HG02642 (cell line): Measurements from ENCODE around the gene PDSS2.
"Not testable (repeated sequence)": the region's sequence is repeated elsewhere in the genome, so short reads cannot be mapped to it uniquely, and the experiment has no call there.

Experiments
- ATAC-seq: cut with Tn5 transposase; IDR thresholded peaks from one replicate; pipeline ENCODE4 v1.9.1; 2021; ENCODE audit warnings: mild to moderate bottlenecking; ENCODE audit not compliant: unreplicated experiment, poor library complexity

Gene PDSS2

DNA sequence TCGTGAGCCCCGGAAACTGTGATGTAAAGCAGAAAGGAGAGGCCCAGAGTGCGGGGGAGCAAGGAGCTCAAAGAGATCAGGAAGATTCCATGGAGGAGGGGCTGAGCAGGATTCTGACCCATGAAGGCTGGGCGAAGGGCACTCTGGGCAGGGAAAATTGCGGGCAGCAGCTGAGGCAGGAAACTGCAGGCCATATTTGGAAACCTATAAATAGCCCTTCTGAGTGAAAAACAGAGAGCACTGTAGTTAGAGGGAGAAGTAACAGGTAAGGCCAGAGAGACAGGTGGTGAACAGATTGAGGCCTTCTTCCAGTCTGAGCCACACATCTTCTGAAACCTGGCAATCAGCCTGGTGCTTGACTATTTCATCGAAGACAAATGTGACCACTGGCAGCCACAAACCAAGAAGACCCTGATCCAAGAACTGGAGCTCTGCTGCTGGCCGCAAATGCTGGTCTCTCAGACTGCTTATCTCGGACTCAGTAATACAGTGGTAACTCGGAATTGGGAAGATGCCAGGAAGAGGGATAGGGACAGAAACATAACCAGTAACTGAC lies 329.9 kb downstream of the PDSS2 start:
- ATAC-seq = no peak

DNA sequence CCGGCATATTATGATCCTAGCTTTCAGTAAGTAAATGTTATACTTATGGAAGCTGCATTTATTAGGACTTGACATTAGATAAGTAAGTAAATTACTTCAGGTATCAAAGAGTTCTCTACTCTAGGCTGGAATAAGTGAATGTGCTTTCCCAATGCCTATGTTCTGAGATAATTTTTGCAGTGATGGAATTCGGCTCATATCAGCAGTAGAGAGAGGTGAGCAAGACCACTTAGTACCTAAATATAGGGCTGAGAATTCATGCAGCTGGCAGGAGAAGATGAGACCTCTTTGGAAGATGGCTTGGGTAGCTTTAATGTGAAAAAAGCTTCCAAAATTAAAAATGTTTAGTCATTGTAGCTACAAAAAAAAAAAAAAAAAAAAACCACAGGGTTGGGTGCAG lies 330.8 kb downstream of the PDSS2 start:
- ATAC-seq = no peak

DNA sequence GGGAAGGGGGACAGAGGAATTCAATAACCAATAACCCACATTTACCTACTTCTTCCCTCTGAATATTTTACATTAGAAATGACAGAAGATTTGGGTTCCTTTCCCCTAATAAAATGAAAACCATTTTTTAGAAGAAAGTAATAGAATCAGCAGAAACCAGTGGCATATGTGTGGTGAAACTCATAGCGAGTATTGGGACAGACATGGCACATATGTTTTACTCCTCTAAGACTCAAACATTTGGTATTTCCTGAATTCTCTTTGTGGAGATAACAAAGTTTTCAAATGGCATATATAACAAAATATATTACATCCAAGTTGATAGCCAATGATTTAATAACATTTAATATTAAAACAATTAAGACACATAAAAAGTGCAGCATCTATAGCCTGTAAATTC lies 331.2 kb downstream of the PDSS2 start:
- ATAC-seq = no peak

DNA sequence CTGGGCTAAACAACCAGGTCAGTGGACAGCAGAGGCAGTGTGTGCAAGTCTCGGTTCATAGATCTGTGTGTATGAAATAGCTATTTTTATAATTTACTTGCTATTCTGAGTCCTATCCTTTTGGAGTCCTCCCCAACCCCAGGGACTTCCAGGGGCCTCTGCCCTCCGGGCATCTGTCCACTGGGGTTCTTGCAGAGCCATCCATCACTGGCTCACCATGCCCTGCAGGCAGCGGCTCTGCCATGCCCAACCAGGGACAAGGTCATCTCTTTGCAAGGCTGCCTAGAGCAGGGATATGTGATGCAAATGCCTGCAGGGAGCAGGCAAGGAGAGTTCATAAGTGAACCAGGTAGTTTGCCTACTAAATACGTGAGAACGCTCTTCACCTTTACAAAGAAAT lies 333.6 kb downstream of the PDSS2 start:
- no peak for ATAC-seq

DNA sequence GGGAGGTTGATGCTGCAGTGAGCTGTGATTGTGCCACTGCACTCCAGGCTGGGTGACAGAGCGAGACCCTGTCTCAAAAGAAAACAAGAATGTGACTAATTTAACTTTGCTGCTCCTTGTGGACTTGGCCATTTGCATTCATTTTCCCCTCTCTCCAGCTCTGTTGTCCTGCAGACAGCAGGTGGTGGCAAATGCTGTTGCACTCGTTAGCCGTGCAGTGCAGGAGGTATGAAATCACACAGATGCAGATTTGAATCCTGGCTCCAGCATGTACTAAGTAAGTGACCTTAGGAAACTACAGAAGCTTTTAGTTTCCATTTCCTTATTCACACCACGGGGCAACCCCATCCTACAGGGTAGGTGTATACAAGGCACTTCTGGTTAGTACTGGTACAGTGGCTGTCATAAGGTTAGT lies 334.4 kb downstream of the PDSS2 start:
- peak; percentile 90 for ATAC-seq

- ATAC-seq = no peak
These were observed 335.9 kb downstream of the PDSS2 start for GRCh38 chr6:107123501-107123900.

DNA sequence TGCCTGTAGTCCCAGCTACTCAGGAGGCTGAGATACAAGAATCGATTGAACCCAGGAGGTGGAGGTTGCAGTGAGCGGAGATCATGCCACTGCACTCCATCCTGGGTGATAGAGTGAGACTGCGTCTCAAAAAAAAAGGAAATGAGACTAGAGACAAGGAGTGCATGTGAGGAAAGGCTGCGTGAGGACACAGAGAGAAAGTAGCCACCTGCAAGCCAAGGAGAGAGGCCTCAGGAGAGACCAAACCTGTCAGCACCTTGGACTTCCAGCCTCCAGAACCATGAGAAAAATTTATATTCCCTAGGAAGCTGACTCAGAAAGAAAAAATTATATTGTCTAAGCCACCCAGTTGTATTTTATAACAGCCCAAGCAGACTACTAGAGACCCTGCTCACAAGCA lies 336.6 kb downstream of the PDSS2 start:
- ATAC-seq = no peak

GRCh38 chr6:107121964-107122495 lies 337.3 kb downstream of the PDSS2 start:
- ATAC-seq = no peak

DNA sequence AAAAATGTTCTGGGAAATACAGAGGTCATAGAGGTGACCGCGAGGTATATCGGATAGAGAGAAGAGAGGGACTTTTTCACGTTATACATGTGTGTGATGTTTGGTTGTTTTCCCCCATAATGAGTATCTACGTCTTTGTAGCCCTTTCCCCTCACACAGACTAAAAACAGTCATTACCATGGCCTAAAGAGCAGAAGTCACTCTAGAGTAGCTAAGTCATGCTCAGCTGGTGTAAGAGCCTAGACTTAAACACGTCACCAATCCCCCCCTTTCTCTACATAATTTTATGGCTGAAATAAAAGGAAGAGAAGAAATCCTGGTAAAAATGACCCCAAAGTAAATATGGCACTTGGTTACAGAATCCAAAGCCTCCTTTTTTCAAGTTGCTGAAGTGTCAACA lies 338.1 kb downstream of the PDSS2 start:
- ATAC-seq = no peak

DNA sequence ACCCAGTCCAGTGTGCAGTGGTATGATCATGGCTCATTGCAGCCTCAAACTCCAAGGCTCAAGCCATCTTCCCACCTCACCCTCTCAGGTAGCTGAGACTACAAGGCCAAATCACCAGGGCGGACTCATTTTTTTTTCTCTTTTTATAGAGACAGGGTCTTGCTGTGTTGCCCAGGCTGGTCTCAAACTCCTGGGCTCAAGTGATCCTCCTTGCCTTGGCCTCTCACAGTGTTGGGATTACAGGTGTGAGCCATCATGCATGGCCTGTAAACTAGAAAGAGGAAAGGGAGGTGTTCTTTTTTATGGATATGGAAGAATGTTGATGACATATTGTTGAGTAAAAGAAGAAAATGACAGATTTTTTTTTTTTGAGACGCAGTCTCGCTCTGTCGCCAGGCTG lies 339.0 kb downstream of the PDSS2 start:
- ATAC-seq = no peak

DNA sequence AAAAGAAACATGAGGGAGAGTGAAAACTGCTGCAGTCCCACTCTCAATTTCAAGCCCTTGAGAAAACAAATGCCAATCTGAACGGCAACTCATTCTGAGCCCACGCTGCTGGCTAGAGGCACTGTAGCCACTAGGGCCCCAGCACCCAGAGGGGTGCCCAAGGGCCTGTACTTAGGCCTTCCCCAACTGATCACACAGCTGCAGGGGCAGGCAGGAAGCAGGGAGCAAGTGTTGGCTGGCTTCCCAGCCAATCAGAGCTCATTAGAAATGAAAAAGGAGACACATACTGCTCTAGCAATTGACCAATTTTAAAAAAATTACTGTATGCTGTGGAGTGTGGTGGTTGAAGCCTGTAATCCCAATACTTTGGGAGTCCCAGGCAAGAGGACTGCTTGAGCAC lies 340.4 kb downstream of the PDSS2 start:
- ATAC-seq = no peak

DNA sequence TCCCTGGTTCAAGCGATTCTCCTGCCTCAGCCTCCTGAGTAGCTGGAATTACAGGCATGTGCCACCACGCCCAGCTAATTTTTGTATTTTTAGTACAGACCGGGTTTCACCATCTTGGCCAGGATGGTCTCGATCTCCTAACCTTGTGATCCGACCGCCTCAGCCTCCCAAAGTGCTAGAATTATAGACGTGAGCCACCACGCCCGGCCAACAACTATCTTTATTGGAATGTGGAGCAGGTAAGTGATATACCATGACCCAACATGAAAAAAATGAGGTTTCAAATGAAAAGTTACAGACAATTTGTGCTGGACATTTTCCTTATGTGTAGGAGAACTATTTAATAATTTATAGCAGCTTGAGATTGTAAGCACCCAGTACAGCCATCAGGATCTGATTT lies 340.8 kb downstream of the PDSS2 start:
- ATAC-seq = not testable (repeated sequence)

- ATAC-seq = no peak
These were observed 342.4 kb downstream of the PDSS2 start for GRCh38 chr6:107116931-107117330.

GRCh38 chr6:107116328-107116892 lies 343.0 kb downstream of the PDSS2 start:
- no peak for ATAC-seq

DNA sequence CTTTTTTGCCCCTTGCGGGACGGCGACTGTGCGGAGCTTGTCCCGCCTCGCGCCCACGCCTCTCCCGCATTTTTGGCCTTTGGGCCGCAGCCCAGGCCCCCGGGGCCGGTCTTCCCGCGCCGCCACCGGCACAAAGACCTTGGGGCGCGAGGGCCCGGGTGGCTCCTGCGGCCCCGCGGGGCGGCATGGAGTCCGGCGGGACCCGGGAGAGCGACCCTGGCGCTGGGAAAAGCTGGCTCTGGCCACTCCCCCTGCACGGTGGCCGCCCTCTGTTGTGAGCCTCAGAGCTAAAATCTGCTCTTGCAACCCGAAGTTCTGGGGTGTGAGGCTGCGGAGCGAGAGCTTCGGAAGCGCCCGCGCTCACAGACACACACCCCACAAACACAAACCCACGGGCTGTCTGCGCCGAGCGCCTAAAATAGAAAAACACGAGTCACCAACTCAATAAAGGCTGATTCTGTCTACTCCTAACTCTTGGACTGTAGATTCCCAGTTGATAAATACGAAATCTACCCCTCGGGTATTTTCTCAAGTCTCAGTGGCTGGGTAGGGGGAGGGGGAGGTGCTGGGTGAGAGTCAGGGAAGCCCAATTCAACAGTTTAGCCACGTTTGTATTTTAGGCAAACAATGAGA lies 343.6 kb downstream of the PDSS2 start:
- ATAC-seq = peak; percentile 25

DNA sequence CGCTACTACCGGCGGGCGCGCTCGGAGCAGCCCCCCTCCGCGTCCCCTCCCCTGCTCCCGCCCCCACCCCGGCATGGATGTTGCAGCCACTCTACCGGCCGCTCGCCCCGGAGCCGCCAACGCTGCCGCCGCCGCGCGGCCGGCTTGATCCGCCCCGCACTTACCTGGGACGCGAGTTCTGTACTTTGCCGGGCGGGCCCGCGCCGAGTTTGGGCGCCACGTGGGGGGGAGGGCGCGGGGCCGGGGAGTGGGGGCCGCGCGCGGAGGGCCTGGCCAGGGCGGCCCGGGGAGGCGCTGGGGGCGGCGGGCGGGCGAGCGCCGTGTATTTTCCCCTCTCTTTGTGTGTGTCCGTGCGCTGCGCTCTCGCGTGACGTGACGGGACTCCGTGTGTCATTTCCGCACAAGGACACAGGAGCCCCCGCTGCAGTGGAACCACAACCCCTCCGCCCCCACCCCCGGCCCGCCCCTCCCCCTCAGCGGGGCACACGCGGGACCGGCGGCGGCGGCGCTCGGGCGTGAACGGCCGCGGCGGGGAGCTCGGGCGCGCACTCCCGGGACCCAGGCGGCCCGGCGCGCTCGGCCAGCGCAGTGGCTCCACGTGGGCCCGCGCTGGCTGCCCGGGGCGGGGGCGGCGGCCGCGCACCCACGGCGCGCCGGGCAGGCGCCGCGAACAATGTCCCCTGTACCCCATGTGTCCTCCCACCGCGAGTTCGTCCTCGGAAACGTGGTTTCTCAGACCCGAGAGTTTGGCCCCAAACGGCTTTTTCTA lies 344.3 kb downstream of the PDSS2 start, which contains the start of gene BEND3:
Gene BEND3 (minus strand): TSS at position 590 of the 769 bp plus-strand sequence. CDS start 16,230 bp downstream, outside the sequence.
- ATAC-seq = peak; percentile 23

GRCh38 chr6:107114213-107114925 lies 345.0 kb downstream of the PDSS2 start:
- ATAC-seq = peak; percentile 76

DNA sequence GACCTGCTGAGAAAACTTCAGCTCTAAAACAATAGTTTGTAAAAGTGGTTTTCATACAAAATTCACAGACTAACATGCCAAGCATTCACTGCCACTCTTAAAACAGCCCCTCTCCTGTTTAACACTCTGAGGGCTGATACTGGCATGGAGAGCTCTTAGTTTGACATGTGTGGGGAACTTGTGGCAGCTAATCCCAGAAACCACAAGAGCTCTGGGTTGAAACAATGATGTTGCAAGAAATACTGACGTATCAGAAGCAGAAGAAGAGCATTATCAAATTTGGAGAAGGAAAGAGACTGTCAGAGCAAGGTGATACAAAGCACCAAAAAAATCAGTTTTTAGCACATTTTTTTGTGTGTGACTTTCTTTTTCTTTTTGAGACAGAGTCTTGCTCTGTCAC lies 349.2 kb downstream of the PDSS2 start:
- ATAC-seq = no peak

GRCh38 chr6:107108201-107108890 lies 351.0 kb downstream of the PDSS2 start:
- ATAC-seq = no peak

GRCh38 chr6:107107791-107108190 lies 351.6 kb downstream of the PDSS2 start:
- no peak for ATAC-seq
